Body of pancreas (tissue), 4 donors: ENCODE data around the gene WNT3.

Experiments used
- CTCF ChIP-seq, 7 experiments: fragments of 450-650 bp in 4 of 7; fragments of 200-600 bp in 3 of 7; sonication (generic) in 3 of 7; IDR thresholded peaks; one replicate each; pipeline ENCODE4 v1.5.1; 2016 to 2019; ENCODE audit warnings: antibody characterized with exemption in 7 of 7
- POLR2A ChIP-seq, 3 donors: fragments of 450-650 bp; IDR thresholded peaks; one replicate each; pipeline ENCODE4 v1.6.1; 2016; ENCODE audit warnings: antibody characterized with exemption in 3 of 3, mild to moderate bottlenecking in 2 of 3

- no peak for TF ChIP-seq CTCF (IDR thresholded peaks at IDR 0.05)
- no peak for TF ChIP-seq POLR2A (IDR thresholded peaks at IDR 0.05)
These were observed 7.6 kb upstream of the WNT3 start for GRCh38 chr17:46826116-46826515.
